Erythroblast (primary cell): ENCODE data around the gene AFAP1.

Experiments used
- GATA1 ChIP-seq: IDR thresholded peaks from 2 replicates; pipeline ENCODE4 v1.6.1; 2011; ENCODE audit warnings: low read depth, mild to moderate bottlenecking, control low read depth, low read length, moderate library complexity
- POLR2A ChIP-seq: IDR thresholded peaks from 2 replicates; pipeline ENCODE4 v1.6.1; 2011; ENCODE audit warnings: mild to moderate bottlenecking, low read length

DNA sequence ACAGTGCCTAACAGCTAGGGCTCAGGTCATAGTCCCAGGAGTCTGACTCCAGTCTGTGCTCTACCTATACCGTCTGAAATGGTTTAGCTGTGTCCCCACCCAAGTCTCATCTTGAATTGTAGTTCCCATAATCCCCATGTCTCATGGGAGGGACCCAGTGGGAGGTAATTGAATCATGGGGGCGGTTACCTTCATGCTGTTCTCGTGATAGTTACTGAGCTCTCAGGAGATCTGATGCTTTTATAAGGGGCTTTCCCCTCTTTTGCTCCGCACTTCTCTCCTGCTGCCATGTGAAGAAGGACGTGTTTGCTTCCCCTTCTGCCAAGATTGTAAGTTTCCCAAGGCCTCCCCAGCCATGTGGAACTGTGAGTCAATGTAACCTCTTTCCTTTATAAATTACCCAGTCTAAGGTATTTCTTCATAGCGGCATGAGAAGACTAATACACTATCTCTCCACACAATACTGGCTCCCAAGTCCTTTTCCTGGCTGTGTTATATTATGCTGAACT, 110.8 kb downstream of the AFAP1 start:
- TF ChIP-seq POLR2A: no peak
- TF ChIP-seq GATA1: no peak
